ENCODE data around the gene SFI1.
"Not testable (repeated sequence)": the region's sequence is repeated elsewhere in the genome, so short reads cannot be mapped to it uniquely, and the experiment has no call there.

The SFI1 gene

GRCh38 chr22:31590161-31590560, 93.8 kb downstream of the SFI1 start:
- DNase-seq, result not testable (repeated sequence)

- DNase-seq, result no peak
Measured at GRCh38 chr22:31595271-31595670, 98.9 kb downstream of the SFI1 start.

DNA sequence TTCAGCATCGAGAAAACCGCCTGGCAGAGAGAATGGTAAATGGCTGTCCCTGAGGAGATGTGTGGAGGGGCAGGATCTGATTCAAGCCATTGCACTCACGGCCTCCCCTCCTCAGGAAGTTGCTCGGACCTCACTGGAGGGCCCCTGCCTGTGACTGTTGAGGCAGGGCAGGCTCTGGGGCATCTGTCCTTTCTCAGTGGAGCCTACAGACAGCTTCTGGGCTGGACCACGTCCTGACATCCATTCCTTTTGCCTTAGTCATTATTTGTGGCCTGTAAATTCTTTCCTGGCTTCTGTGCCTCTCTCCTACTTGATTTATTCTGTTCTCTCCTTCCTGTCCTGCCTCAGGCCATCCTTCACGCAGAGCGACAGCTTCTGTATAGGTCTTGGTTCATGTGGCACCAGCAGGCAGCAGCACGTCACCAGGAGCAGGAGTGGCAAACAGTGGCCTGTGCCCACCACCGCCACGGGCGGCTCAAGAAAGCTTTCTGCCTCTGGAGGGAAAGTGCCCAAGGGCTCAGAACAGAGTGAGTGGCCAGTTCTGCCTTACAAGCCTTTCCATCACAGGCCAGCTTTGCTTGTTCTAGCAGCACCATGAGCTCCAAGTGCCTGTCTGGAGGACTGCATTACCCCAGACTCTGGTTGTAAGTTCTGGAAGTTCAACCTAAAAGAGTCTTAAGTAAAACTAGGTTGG, 106.1 kb downstream of the SFI1 start:
- no peak for DNase-seq

DNA sequence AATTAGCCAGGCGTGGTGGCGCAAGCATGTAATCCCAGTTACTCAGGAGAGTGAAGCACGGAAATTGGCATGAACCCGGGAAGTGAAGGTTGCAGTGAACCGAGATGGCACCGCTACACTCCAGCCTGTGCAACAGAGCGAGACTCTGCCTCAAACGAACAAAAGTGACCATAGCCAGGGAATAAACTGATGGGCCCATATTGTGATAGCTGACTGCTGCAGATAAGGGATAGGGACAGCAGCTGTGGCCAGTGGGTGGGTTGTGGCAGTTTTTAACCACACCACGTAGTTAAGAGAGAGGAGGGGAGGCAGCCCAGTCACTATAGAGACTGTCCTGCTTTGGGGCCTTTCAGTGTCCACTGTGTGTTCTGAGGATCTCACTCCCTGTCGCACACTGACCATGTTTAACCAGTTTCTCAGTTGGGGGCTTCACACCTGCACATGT, 106.8 kb downstream of the SFI1 start:
- no peak for DNase-seq

DNA sequence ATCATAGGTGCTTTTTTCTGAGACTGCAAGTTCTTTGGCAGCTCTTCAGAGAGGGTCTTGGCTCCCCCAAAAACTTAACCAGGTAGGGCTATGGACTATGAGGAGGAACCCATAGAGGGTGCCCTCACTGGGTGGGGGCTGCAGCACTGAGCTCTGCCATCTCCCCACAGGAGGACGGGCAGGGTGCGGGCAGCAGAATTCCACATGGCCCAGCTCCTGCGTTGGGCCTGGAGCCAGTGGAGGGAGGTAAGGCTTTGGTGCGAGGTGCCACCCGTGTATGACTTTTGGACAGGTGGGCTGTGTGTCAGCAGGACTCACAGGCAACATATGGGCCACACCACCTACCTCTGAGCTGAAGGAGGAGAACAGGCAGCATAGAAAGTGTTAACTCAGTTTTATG, 107.2 kb downstream of the SFI1 start:
- no peak for DNase-seq

- DNase-seq, result no peak
Measured at GRCh38 chr22:31604137-31604705, 107.9 kb downstream of the SFI1 start.

DNA sequence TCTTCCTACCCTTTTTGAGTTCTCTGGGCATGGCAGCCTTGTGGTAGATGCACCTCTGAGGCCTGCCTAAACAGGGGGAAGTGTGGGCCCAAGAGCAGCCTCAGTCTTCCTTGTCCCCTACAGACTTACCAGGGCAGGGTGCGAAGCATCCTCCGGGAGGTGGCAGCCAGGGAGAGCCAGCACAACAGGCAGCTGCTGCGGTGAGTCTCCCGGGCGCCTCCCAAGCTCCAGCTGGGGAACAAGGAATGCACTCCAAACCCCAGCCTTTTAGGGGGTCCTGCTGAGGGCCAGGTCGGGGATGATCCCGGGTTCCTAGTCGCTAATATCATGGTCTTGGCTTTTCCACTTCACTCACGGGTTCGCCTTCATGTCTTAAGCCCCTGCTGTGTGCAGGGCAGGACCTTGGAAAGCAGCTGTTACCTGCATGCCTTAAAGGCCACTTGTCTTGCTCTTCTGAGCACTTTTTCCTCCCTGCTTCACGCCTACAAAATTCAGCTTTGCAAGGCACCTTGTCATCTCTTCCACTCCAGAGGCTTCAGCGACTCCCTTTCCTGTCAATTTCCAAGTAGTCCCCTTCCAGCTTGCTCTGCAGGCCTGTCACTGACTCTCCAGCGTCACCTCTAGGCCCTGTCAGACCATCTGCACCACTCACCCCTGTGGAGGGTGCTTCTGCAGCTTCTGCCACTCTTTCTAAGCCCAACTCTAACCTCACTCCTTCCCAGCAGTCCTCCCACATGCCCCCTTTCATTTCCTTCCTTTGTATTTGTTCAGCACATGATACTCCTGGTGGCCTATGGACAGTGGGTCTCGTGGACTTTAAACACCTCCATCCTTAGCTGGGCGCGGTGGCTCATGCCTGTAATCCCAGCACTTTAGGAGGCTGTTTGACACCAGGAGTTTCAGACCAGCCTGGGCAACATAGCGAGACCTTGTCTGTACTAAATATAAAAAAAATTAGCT, 108.7 kb downstream of the SFI1 start:
- DNase-seq, result no peak

DNA sequence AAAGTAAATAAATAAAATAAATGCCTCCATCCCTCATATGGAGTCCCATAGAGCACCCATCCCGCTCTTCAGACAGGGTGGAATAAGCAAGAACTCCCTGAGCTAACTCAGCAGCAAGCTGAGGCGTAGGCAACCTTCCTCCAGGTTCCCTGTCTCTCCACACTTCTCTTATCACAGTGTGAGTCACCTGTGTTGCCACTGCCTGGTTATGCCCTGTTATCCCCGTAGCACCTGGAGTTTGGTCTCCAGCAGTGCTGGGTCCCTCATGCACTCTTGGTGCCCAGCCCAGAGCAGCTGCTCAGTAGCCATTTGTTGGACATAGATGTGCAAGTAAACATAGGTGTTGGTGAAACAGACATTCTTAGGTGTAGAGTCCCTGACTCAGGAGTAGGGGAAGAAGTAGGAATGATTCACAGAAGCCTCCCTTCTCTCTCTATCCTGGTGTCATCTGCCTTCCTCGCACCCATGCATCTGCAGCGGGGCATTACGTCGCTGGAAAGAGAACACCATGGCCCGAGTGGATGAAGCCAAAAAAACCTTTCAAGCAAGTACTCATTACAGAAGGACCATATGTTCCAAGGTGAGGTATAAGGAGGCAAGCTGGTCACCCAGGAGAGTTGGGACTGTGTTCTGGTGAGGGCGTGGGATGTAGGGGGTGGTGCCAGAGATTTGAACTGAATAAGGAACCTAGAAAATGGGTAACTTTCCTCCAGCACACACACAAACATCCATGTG, 109.7 kb downstream of the SFI1 start:
- no peak for DNase-seq

DNA sequence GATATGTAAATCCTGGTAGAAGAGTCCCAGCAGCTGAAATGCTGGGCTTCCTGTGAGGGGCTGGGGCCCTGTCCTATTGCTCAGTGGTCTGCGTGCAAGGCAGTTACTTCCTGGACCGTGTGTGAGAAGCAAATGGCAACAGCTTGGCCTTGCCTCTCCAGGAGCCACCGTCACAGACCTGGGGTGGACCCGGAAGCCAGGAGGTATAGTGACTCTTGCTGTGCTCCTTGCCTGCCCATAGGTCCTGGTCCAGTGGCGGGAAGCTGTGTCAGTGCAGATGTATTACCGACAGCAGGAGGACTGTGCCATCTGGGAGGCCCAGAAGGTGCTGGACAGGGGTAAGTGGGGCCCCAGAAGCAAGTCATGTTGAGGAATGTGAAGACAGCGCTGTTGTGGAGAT, 111.4 kb downstream of the SFI1 start:
- DNase-seq, result no peak

- no peak for DNase-seq
Measured at GRCh38 chr22:31609716-31610115, 113.4 kb downstream of the SFI1 start.

DNA sequence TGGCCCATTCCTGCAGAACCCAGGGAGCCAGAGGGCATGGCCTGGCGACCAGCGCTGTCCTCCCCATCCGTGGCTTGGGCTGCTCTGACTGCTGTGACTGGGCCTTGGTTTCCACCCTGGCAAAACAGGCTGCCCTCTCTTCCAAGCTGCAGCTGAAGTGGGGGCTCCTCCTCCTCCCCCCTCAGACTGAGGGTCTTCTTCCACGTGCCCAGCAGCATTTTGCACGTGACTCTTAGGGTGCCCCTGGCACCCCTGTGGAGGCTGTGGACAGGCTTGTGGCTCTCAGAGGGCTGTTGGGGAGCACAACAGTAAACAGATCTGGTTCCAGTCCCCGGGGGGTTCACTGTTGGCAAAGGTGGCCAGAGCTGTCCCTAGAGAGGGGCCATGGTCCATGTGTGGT, 114.3 kb downstream of the SFI1 start:
- DNase-seq, result no peak

GRCh38 chr22:31611061-31611760, 114.9 kb downstream of the SFI1 start:
- no peak for DNase-seq

GRCh38 chr22:31612891-31613285, 116.6 kb downstream of the SFI1 start:
- DNase-seq, result no peak

DNA sequence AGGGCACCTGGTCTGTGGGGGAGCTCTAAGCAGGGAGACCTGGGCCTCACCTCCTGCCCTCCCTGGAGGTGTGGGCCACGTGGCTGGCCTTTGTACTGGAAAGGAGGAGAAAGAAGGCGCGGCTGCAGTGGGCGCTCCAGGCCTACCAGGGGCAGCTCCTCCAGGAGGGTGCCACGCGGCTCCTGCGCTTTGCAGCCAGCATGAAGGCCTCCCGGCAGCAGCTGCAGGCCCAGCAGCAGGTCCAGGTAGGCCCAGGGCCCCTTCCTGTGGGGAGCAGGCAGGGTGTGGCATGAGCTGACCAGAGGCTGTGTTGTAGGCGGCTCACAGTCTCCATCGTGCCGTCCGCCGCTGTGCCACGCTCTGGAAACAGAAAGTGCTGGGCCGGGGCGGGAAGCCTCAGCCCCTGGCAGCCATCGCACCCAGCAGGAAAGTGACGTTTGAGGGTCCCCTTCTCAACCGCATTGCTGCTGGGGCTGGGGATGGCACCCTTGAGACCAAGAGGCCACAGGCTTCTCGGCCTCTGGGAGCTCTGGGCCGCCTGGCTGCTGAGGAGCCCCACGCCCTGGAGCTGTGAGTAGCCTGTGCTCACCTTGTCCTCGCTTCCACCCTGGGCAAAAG, 117.1 kb downstream of the SFI1 start:
- no peak for DNase-seq

- DNase-seq, result no peak
Measured at GRCh38 chr22:31613904-31614296, 117.6 kb downstream of the SFI1 start.

- no peak for DNase-seq
Measured at GRCh38 chr22:31614781-31615490, 118.6 kb downstream of the SFI1 start.

- no peak for DNase-seq
Measured at GRCh38 chr22:31615491-31615860, 119.1 kb downstream of the SFI1 start.

DNA sequence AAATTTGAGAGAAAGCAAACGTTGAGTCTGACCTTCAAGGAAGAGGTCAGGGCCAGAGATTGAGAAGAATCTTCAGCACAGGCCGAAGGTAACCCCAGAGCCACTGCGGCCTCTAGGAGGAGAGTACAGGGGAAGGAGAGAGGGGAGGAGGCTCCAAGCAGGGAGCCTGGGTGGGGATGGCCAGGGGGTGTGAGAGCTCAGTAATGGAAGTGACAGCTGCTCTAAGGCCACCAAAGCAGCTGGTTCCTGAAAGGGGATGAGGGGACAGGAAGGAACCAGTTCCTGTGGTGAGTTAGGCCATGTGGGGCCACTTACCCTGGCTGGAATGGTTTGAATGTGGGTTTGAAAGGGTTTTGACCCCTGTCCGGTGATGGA, 119.6 kb downstream of the SFI1 start:
- DNase-seq, result no peak

DNA sequence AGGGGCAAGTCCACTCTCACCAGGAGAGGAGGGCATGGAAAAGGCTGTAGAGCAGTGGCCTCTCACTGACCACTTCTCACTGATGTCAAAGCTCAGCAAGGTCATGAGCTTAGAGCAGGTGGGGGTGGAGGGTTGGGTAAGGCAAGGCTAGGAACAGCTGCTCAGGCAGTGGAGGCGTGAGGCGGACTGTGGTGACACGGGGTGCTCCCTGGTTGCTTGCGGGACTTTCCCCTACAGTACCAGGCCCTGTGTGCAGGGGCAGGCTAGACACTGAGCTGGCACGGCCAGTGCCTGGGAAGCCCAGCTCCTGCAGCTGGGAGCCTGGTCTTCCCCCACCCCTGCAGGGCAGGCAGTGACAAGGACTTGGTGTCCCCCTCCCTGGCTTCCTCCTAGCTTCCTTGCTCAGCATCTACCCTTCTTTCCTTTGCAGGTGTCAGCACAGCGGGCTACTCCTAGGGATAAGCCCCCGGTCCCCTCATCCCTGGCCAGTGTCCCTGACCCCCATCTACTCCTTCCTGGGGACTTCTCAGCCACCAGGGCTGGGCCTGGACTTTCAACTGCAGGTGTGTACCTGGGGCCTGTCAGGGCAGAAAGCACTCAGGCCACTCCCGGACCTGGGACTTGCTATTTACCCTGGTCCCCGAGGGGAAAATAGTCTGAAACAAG, 120.1 kb downstream of the SFI1 start:
- no peak for DNase-seq

DNA sequence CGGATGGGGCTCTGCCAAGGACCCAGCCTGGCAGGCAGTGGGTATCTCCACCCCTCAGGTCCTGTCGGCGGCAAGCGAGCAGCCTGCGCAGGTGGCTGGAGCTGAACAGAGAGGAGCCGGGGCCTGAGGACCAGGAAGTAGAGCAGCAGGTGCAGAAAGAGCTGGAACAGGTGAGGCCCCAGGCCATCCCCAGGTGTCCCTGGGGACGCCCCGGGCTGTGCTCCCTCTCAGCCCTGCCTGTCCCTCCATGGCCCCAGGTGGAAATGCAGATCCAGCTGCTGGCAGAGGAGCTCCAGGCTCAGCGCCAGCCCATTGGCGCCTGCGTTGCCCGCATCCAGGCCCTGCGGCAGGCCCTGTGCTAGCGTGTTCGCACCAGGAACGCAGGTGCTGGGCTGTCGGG, 121.7 kb downstream of the SFI1 start:
- DNase-seq, result no peak
